Ovary (tissue), 3 donors: Measurements from ENCODE around the gene UMOD.

ENCODE experiments used
- CTCF ChIP-seq, 3 donors: fragments of 450-650 bp in 2 of 3; fragments of 200-600 bp in 1 of 3; IDR thresholded peaks; one replicate each; pipeline versions ENCODE4 v1.5.1 to v1.8.0; 2016 to 2022; ENCODE audit warnings: antibody characterized with exemption in 3 of 3, mild to moderate bottlenecking in 1 of 3
- POLR2A ChIP-seq: fragments of 450-650 bp; IDR thresholded peaks from one replicate; pipeline ENCODE4 v1.6.1; 2017; ENCODE audit warnings: antibody characterized with exemption, mild to moderate bottlenecking, moderate library complexity
- donor health status: DM: no; HTN: no; CAD: no.

GRCh38 chr16:20401475-20402016 is 49.0 kb upstream of the UMOD start:
- TF ChIP-seq CTCF (IDR thresholded peaks at IDR 0.05) = no peak
- TF ChIP-seq POLR2A = no peak
